WERI-Rb-1 (cell line): Measurements from ENCODE around the gene ABCA7.

ENCODE experiments used
- DNase-seq: peaks from one replicate; pipeline ENCODE4 v3.0.0-alpha.2; 2020
- H3K27ac ChIP-seq: fragments of 250-450 bp; sonication (Bioruptor Pico); 2 replicates; pipeline ENCODE4 v1.5.1; 2020; ENCODE audit warnings: mild to moderate bottlenecking, moderate library complexity
- H3K27me3 ChIP-seq: fragments of 250-450 bp; sonication (Bioruptor Pico); 2 replicates; pipeline ENCODE4 v1.5.1; 2021; ENCODE audit warnings: mild to moderate bottlenecking, low read depth, moderate library complexity; ENCODE audit not compliant: insufficient read depth, severe bottlenecking
- H3K36me3 ChIP-seq: fragments of 250-450 bp; sonication (Bioruptor Pico); 2 replicates; pipeline ENCODE4 v1.5.1; 2020; ENCODE audit warnings: mild to moderate bottlenecking, moderate library complexity
- H3K4me3 ChIP-seq: 2 replicates; pipeline ENCODE4 v1.5.1; 2011; ENCODE audit warnings: low read depth, mild to moderate bottlenecking, control low read depth, low read length
- H3K9me3 ChIP-seq: fragments of 250-450 bp; sonication (Bioruptor Pico); 2 replicates; pipeline ENCODE4 v1.5.1; 2021; ENCODE audit warnings: mild to moderate bottlenecking, moderate library complexity; ENCODE audit not compliant: severe bottlenecking
- TF ChIP-seq, protein P1 (sequence below): IDR thresholded peaks from 2 replicates; pipeline ENCODE4 v1.5.1; 2011; ENCODE audit warnings: low read depth, mild to moderate bottlenecking, control low read depth, inconsistent platforms, low read length

Gene ABCA7

DNA sequence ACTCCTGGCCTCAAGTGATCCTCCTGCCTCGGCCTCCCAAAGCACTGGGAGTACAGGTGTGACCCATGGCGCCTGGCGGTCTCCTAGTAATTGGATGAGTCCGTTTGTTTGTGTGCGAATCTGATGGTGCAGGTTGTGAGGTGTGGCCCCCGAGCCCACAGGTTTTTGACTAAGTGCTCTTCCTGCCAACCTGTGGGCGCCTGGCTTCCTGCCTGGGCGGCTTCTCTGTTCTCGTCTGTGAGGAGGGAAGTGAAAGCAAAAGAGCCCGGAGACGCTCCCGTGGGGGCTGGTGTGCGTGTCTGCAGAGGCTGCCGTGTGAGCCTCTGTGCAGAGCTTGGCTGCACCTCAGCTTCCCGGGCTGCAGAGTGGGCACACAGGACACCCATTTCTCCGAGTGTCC is 37.0 kb downstream of the ABCA7 start:
- DNase-seq: no peak
- no peaks in the 10 kb centered on the region; the same call in 1 of the 2 replicates for H3K36me3 ChIP-seq
- H3K4me3 ChIP-seq: no peak overlapping the region
- no peaks in the 10 kb centered on the region for H3K9me3 ChIP-seq
- H3K27ac ChIP-seq: no peak overlapping the region
- TF ChIP-seq, protein P1, sequence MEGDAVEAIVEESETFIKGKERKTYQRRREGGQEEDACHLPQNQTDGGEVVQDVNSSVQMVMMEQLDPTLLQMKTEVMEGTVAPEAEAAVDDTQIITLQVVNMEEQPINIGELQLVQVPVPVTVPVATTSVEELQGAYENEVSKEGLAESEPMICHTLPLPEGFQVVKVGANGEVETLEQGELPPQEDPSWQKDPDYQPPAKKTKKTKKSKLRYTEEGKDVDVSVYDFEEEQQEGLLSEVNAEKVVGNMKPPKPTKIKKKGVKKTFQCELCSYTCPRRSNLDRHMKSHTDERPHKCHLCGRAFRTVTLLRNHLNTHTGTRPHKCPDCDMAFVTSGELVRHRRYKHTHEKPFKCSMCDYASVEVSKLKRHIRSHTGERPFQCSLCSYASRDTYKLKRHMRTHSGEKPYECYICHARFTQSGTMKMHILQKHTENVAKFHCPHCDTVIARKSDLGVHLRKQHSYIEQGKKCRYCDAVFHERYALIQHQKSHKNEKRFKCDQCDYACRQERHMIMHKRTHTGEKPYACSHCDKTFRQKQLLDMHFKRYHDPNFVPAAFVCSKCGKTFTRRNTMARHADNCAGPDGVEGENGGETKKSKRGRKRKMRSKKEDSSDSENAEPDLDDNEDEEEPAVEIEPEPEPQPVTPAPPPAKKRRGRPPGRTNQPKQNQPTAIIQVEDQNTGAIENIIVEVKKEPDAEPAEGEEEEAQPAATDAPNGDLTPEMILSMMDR: no peak
- no peaks in the 10 kb centered on the region for H3K27me3 ChIP-seq

DNA sequence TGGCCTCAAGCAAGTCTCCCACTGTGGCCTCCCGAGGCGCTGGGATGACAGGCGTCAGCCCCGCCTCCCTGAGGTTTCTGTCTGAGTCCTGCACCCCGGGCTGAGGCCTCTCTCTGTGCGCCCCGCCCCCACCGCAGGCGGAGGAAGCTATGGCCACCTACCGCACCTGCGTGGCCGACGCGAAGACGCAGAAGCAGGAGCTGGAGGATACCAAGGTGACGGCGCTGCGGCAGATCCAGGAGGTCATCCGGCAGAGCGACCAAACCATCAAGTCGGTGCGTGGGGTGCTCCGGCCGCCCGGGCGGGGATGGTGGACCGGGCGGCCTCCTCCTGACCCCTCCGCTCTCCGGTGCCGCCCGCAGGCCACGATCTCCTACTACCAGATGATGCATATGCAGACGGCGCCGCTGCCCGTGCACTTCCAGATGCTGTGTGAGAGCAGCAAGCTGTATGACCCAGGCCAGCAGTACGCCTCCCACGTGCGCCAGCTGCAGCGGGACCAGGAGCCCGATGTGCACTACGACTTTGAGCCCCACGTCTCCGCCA is 39.7 kb downstream of the ABCA7 start:
- TF ChIP-seq, protein P1: no peak
- Histone ChIP-seq H3K4me3 (no peak overlapping the region), H3K27me3 (no peaks in the 10 kb centered on the region), H3K27ac (no peak overlapping the region), H3K36me3 (peaks cover 8% of the 10 kb centered on the region), H3K9me3 (no peaks in the 10 kb centered on the region)
- no peak for DNase-seq

DNA sequence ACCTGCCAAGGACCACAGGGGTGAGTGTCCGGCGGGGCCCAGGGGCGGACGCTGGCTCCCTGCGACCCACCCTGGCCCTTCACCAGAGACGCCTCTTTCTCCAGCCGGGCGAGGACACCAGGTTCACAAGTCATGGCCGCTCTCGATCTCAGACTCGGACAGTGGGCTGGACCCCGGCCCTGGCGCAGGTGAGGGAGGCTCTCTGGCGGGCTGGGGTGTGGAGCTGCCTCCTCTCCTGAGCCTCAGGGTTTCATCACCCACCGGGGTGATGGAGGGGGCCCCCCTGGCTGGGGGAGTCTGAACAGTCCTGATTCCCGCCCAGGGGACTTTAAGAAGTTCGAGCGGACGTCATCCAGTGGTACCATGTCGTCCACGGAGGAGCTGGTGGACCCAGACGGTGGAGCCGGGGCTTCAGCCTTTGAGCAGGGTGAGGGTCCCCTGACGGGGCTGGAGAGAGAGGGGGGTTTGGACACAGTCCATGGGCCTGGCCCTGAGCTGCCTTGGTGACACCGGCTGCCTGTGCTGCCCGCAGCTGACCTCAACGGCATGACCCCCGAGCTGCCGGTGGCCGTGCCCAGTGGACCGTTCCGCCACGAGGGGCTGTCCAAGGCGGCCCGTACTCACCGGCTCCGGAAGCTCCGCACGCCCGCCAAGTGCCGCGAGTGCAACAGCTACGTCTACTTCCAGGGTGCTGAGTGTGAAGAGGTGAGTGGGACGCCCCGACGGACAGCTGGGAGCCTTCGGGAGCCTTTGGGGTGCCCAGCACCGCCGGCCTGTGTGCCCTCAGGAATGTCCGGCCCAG is 40.7 kb downstream of the ABCA7 start:
- H3K4me3 ChIP-seq: no peak overlapping the region
- no peaks in the 10 kb centered on the region for H3K27me3 ChIP-seq
- peaks cover 9% of the 10 kb centered on the region for H3K36me3 ChIP-seq
- no peak for DNase-seq
- no peak overlapping the region for H3K27ac ChIP-seq
- no peaks in the 10 kb centered on the region for H3K9me3 ChIP-seq
- TF ChIP-seq, protein P1: no peak

DNA sequence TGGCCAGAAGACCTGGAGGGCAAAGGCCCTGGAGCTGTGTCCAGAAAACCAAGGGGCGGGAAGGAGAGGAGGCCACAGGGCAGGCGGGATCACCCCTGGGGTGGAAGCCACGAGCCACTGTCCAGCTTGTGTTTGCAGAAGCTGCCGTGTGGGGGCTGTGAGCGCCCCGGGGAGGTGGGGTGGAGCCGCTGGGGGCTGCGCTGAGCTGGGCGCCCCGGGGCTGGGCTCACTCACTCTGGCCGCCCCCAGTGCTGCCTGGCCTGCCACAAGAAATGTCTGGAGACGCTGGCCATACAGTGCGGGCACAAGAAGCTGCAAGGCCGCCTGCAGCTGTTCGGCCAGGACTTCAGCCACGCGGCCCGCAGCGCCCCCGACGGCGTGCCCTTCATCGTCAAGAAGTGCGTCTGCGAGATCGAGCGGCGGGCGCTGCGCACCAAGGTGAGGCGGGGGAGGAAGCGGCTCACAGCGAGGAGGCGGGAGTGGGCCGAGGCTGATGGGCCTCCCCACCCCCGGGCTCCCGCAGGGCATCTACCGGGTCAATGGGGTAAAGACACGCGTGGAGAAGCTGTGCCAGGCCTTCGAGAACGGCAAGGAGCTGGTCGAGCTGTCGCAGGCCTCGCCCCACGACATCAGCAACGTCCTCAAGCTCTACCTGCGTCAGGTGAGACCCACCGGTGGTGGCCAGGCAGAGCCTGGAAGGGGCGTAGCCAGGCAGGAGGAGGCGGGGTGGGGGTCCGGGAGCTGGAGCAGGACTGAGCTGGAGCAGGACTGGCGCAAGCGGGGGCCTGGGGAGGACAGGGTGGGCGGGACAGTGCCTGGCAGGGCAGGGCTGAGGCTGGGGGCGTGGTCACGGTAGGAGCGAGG is 41.6 kb downstream of the ABCA7 start:
- Histone ChIP-seq H3K27ac (no peak overlapping the region), H3K4me3 (no peak overlapping the region), H3K36me3 (peaks cover 19% of the 10 kb centered on the region), H3K9me3 (no peaks in the 10 kb centered on the region), H3K27me3 (no peaks in the 10 kb centered on the region)
- TF ChIP-seq, protein P1: no peak
- DNase-seq: no peak

DNA sequence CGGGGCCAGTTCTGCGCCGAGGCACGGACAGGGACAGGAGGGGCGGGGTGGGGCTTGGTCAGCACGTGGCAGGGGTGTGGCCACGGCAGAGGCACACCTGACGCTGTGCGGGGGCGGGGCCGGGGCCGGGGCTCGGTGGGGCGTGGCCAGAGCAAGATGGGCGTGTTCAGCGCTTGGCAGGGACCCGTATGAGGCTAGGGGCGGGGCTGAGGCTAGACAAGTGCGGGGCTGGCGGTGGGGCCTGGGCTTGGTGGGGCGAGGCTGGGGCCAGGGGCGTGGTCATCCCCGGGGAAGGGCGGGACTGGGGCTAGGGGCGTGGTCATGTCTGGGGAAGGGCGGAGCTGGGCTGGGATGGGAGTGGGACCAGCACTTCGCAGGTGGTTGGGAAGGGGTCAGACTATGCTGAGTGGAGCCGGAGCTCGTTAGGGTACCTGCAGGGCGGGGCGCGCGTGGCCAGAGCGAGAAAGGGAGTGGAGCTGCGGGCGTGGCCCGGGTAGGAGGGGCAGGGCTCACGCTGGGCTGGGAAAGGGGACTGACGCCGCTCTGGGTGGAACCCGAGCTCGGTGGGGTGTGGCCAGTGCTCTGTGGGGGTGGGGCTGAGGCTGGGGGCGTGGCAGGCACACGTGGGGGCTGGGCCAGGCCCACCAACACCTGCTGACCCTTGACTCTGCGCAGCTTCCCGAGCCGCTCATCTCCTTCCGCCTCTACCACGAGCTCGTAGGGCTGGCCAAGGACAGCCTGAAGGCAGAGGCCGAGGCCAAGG is 42.4 kb downstream of the ABCA7 start:
- DNase-seq: peak; percentile 57
- no peaks in the 10 kb centered on the region for H3K27me3 ChIP-seq
- no peaks in the 10 kb centered on the region for H3K9me3 ChIP-seq
- TF ChIP-seq, protein P1: no peak
- no peak overlapping the region for H3K4me3 ChIP-seq
- peaks cover 26% of the 10 kb centered on the region for H3K36me3 ChIP-seq
- no peak overlapping the region for H3K27ac ChIP-seq
